Lung (tissue), 12 donors: ENCODE data around the gene CCND1. TPM values are rescaled to one million over a fixed set of nuclear protein-coding genes. Genes with fewer than 3 reads are reported as not detected.

Experiments
- ATAC-seq: fragments of 200-7000 bp; cut with Tn5 transposase; one replicate; pipeline ENCODE4 v1.9.1; 2020; ENCODE audit warnings: moderate number of reproducible peaks; ENCODE audit not compliant: insufficient read depth, low FRiP score
- DNase-seq, 3 donors: peaks; one replicate each; pipeline ENCODE4 v3.0.0-alpha.2; 2013 to 2017
- H3K27ac ChIP-seq, 2 donors: one replicate each; pipeline ENCODE4 v1.5.1; 2013; ENCODE audit warnings: mild to moderate bottlenecking in 2 of 2, moderate library complexity in 2 of 2, control low read depth in 1 of 2, inconsistent platforms in 1 of 2, low read depth in 1 of 2, low read length in 1 of 2
- H3K27me3 ChIP-seq, 3 donors: one replicate each; pipeline ENCODE4 v1.5.1; 2013; ENCODE audit warnings: low read length in 2 of 3; ENCODE audit not compliant: control insufficient read depth in 3 of 3, insufficient read depth in 3 of 3
- H3K36me3 ChIP-seq, 4 donors: one replicate each; pipeline ENCODE4 v1.5.1; 2013; ENCODE audit warnings: low read length in 4 of 4, mild to moderate bottlenecking in 1 of 4, moderate library complexity in 1 of 4; ENCODE audit not compliant: control insufficient read depth in 4 of 4, insufficient read depth in 4 of 4
- H3K4me1 ChIP-seq, 5 donors: one replicate each; pipeline ENCODE4 v1.5.1; 2013; ENCODE audit warnings: low read length in 5 of 5, mild to moderate bottlenecking in 2 of 5, moderate library complexity in 1 of 5; ENCODE audit not compliant: control insufficient read depth in 5 of 5, insufficient read depth in 5 of 5
- H3K4me3 ChIP-seq: one replicate; pipeline ENCODE4 v1.5.1; 2013; ENCODE audit warnings: mild to moderate bottlenecking, control low read depth, moderate library complexity
- H3K9ac ChIP-seq, 2 donors: one replicate each; pipeline ENCODE4 v1.5.1; 2013; ENCODE audit warnings: low read length in 2 of 2, control low read depth in 1 of 2; ENCODE audit not compliant: insufficient read depth in 1 of 2
- H3K9me3 ChIP-seq, 4 donors: one replicate each; pipeline ENCODE4 v1.5.1; 2013; ENCODE audit warnings: low read length in 3 of 4, mild to moderate bottlenecking in 1 of 4, moderate library complexity in 1 of 4; ENCODE audit not compliant: control insufficient read depth in 4 of 4, insufficient read depth in 3 of 4
- WGBS, 2 donors: extraction: QIAGEN DNeasy Blood & Tissue Kit; methylation state at CpG; one replicate each; pipeline ENCODE4 v1.1.7; 2013; 5-methylcytosine and 5-hydroxymethylcytosine counted together
- polyA plus RNA-seq, 2 donors: library from polyadenylated mRNA; stranded (reverse); fragments of 200-250 nt; gene quantifications; one replicate each; pipeline ENCODE4 v1.2.1, GENCODE V29; 2013
- total RNA-seq, 2 donors: library from RNA; depleted of rRNA in 1 of 2; stranded (reverse); fragments of >200 nt in 1 of 2; gene quantifications; one replicate each; pipeline ENCODE4 v1.2.1, GENCODE V29; 2014 to 2021
- TF ChIP-seq, protein P1 (sequence below): IDR thresholded peaks from 2 replicates; pipeline ENCODE4 v1.5.1; 2012; ENCODE audit warnings: mild to moderate bottlenecking; ENCODE audit errors: control extremely low read depth, extremely low read depth
- donor health status: control.
- donor health status: control.
- donor health status: Bipolar disorder and iron deficiency.
- donor health status: healthy.
- donor health status: DM: yes; HTN: yes; CAD: no.

Gene CCND1
- total and polyA plus RNA-seq, 4 donors: 32.1 to 190 (median 84.3) TPM

DNA sequence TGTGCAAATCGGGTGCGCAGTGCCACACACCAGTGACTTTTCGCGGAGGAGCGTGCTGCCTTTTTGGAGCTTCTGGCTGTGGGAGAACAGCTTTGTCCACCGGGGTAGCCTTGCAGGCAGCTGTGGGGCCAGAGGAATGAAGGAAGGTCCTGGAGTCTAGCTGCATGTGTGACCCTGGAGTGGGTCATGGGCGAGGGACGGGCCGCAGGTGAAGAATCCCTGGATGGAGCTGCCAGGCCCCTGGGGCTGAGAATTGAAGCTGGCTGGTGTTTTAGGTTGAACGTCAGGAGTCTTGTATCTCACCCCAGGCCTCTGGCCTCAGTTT, 8.6 kb downstream of the CCND1 start:
- peaks cover 4 to 54% (median 41%) of the 10 kb centered on the region in 4 donors for H3K36me3 ChIP-seq
- no peak for ATAC-seq
- H3K4me1 ChIP-seq: peaks cover 0 to 17% (median 5%) of the 10 kb centered on the region in 5 donors
- no peaks in the 10 kb centered on the region for H3K27me3 ChIP-seq
- TF ChIP-seq, protein P1, sequence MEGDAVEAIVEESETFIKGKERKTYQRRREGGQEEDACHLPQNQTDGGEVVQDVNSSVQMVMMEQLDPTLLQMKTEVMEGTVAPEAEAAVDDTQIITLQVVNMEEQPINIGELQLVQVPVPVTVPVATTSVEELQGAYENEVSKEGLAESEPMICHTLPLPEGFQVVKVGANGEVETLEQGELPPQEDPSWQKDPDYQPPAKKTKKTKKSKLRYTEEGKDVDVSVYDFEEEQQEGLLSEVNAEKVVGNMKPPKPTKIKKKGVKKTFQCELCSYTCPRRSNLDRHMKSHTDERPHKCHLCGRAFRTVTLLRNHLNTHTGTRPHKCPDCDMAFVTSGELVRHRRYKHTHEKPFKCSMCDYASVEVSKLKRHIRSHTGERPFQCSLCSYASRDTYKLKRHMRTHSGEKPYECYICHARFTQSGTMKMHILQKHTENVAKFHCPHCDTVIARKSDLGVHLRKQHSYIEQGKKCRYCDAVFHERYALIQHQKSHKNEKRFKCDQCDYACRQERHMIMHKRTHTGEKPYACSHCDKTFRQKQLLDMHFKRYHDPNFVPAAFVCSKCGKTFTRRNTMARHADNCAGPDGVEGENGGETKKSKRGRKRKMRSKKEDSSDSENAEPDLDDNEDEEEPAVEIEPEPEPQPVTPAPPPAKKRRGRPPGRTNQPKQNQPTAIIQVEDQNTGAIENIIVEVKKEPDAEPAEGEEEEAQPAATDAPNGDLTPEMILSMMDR: no peak
- no peak overlapping the region for H3K9ac ChIP-seq
- H3K27ac ChIP-seq: no peak overlapping the region
- H3K9me3 ChIP-seq: no peaks in the 10 kb centered on the region
- H3K4me3 ChIP-seq: no peak overlapping the region
- WGBS, 2 donors: 94 to 97% methylated on average over 10 of the region's 10 CpGs
- DNase-seq: no peak

DNA sequence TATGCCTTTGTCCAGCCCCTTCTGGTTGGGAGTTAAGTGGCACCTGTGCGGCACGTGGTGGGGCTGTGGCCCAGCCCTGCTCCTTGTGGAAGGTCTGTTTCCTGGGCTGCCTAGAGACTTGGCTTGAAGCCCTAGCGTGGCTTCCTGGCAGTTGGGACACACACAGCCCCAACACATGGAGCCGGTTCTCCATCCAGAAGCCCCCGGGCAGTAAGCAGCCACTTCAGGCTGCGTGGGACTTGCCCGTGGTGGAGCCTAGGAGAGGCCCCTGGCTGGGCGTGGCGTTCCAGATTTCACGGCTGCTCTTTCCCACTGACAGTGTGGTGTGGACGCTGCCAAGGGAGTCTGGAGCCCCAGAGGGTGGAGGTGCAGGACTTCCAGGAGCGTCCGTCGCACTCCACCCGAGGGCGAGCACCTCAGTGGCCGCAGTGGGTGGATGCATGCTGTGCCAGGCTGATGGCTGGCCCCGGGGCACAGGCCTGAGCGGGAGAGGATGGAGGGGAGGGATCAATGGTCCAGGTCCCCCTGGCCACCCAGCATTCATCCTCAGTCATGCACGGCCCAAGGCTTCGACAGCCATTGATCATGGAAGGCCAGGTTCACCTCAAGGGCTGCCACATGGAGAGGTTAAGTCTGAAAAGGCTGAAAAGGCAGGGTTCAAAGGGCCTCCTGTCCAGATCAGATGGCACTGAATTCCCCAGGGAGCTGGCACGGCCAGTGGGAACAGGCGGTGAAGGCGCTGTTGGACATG, 9.3 kb downstream of the CCND1 start:
- Histone ChIP-seq H3K9me3 (no peaks in the 10 kb centered on the region), H3K36me3 (peaks cover 4 to 47% (median 39%) of the 10 kb centered on the region in 4 donors), H3K9ac (no peak overlapping the region), H3K27ac (no peak overlapping the region), H3K4me1 (peaks cover 0 to 9% (median 2%) of the 10 kb centered on the region in 5 donors), H3K4me3 (no peak overlapping the region), H3K27me3 (no peaks in the 10 kb centered on the region)
- TF ChIP-seq, protein P1: no peak
- WGBS, 2 donors: 71 to 77% methylated on average over 24 of the region's 24 CpGs
- DNase-seq: peak in 1 of 3 donors; percentile 40
- no peak for ATAC-seq

- TF ChIP-seq, protein P1: no peak
- ATAC-seq (no peak), DNase-seq (no peak)
- Histone ChIP-seq H3K36me3 (peaks cover 4 to 40% (median 33%) of the 10 kb centered on the region in 4 donors), H3K4me1 (peaks cover 0 to 3% (median 0%) of the 10 kb centered on the region in 5 donors), H3K9me3 (no peaks in the 10 kb centered on the region), H3K27ac (no peak overlapping the region), H3K27me3 (no peaks in the 10 kb centered on the region), H3K9ac (no peak overlapping the region), H3K4me3 (no peak overlapping the region)
- 91 to 92% methylated on average over 23 of the region's 23 CpGs for WGBS, 2 donors
Measured at GRCh38 chr11:69650832-69651344, 9.9 kb downstream of the CCND1 start.
